ENCODE results near the gene MATN3.

- TF ChIP-seq CTCF (IDR thresholded peaks at IDR 0.05; ENCODE audit: poor library complexity) (no peak), EZH2 (IDR thresholded peaks at IDR 0.05; ENCODE audit: borderline replicate concordance) (no peak)
Measured at GRCh38 chr2:19987936-19988335, 24.5 kb downstream of the MATN3 start.

All from hepatocyte (in vitro differentiated cells).